HepG2 (cell line): Measurements from ENCODE around the gene UBAP2. TPM values are rescaled to one million over a fixed set of nuclear protein-coding genes. Genes with fewer than 3 reads are reported as not detected.

ENCODE experiments used
- BCL3 ChIP-seq: sonication (generic); formaldehyde crosslinking; IDR thresholded peaks from 2 replicates; pipeline ENCODE4 v1.5.1; 2020; ENCODE audit warnings: mild to moderate bottlenecking, missing genetic modification reagents, moderate library complexity
- HDAC6 ChIP-seq: fragments of 200-600 bp; sonication (generic); IDR thresholded peaks from 2 replicates; pipeline ENCODE4 v1.7.0; 2017; ENCODE audit warnings: mild to moderate bottlenecking, antibody characterized with exemption, low read length, low read depth
- HNF1B ChIP-seq: sonication (generic); formaldehyde crosslinking; IDR thresholded peaks from 2 replicates; pipeline ENCODE4 v1.5.1; 2020; ENCODE audit warnings: mild to moderate bottlenecking, moderate library complexity, missing genetic modification reagents
- KLF6 ChIP-seq: IDR thresholded peaks from 2 replicates; pipeline ENCODE4 v1.8.0; 2016; ENCODE audit warnings: missing biosample characterization, missing genetic modification reagents
- MAFF ChIP-seq: IDR thresholded peaks from 2 replicates; pipeline ENCODE4 v1.6.1; 2011; ENCODE audit warnings: low read depth, low read length, improper control_type of control experiment
- MAFG ChIP-seq: sonication (generic); formaldehyde crosslinking; IDR thresholded peaks from 2 replicates; pipeline ENCODE4 v1.5.1; 2020; ENCODE audit warnings: mild to moderate bottlenecking, missing genetic modification reagents
- MXD1 ChIP-seq: sonication (generic); formaldehyde crosslinking; IDR thresholded peaks from 2 replicates; pipeline ENCODE4 v1.4.0; 2020; ENCODE audit warnings: mild to moderate bottlenecking, missing genetic modification reagents
- PHF21A ChIP-seq: sonication (generic); formaldehyde crosslinking; IDR thresholded peaks from 2 replicates; pipeline ENCODE4 v1.5.0; 2020; ENCODE audit warnings: mild to moderate bottlenecking, missing genetic modification reagents
- SRF ChIP-seq: IDR thresholded peaks from 2 replicates; pipeline ENCODE4 v1.6.1; 2011; ENCODE audit warnings: mild to moderate bottlenecking, low read depth, low read length, moderate library complexity
- TP53 ChIP-seq: sonication (generic); formaldehyde crosslinking; conservative IDR thresholded peaks from 2 replicates; pipeline ENCODE4 v1.4.0; 2020; ENCODE audit warnings: missing genetic modification reagents
- TRIM22 ChIP-seq: fragments of 450-650 bp; IDR thresholded peaks from 2 replicates; pipeline ENCODE4 v1.6.1; 2017
- ZFP41 ChIP-seq: sonication (generic); formaldehyde crosslinking; IDR thresholded peaks from 2 replicates; pipeline ENCODE4 v1.4.0; 2020; ENCODE audit warnings: mild to moderate bottlenecking, missing genetic modification reagents, borderline replicate concordance
- ZNF10 ChIP-seq: sonication (generic); formaldehyde crosslinking; IDR thresholded peaks from 2 replicates; pipeline ENCODE4 v1.4.0; 2020; ENCODE audit warnings: mild to moderate bottlenecking, low read depth, missing genetic modification reagents, borderline replicate concordance
- ZNF333 ChIP-seq: sonication (generic); formaldehyde crosslinking; IDR thresholded peaks from 2 replicates; pipeline ENCODE4 v1.4.0; 2020; ENCODE audit warnings: mild to moderate bottlenecking, missing genetic modification reagents, borderline replicate concordance
- ZNF547 ChIP-seq: sonication (generic); formaldehyde crosslinking; IDR thresholded peaks from 2 replicates; pipeline ENCODE4 v1.5.1; 2020; ENCODE audit warnings: mild to moderate bottlenecking, missing genetic modification reagents
- ZNF746 ChIP-seq: sonication (generic); formaldehyde crosslinking; IDR thresholded peaks from 2 replicates; pipeline ENCODE4 v1.8.0; 2022; ENCODE audit warnings: mild to moderate bottlenecking, missing genetic modification reagents
- ZNF879 ChIP-seq: sonication (generic); formaldehyde crosslinking; IDR thresholded peaks from 2 replicates; pipeline ENCODE4 v1.8.1; 2023; ENCODE audit warnings: missing genetic modification reagents
- ZSCAN21 ChIP-seq: sonication (generic); formaldehyde crosslinking; IDR thresholded peaks from 2 replicates; pipeline ENCODE4 v1.8.0; 2022; ENCODE audit warnings: mild to moderate bottlenecking, missing genetic modification reagents, moderate library complexity, borderline replicate concordance
- ZSCAN31 ChIP-seq: sonication (generic); formaldehyde crosslinking; IDR thresholded peaks from 2 replicates; pipeline ENCODE4 v1.5.0; 2020; ENCODE audit warnings: low read depth, mild to moderate bottlenecking, missing genetic modification reagents
- polyA plus RNA-seq, 8 experiments: library from polyadenylated mRNA; depleted of rRNA in 3 of 8; stranded (reverse) in 7 of 8; unstranded in 1 of 8; fragments of >200 nt; fragmentation: Illumina TruSeq in 4 of 8; extraction: Trizol in 4 of 8; gene quantifications; 2 replicates each; pipeline versions ENCODE4 v1.2.1 to v1.2.3, GENCODE V29; 2011 to 2016; ENCODE audit warnings: low read depth in 4 of 8, missing spikeins in 1 of 8, mixed read lengths in 1 of 8; ENCODE audit not compliant: insufficient read depth in 1 of 8
- total RNA-seq, 5 experiments: library from RNA; depleted of rRNA; stranded (reverse); fragments of >200 nt; fragmentation: Illumina TruSeq; extraction: Trizol; gene quantifications; 2 replicates each; pipeline ENCODE4 v1.2.3, GENCODE V29; 2016; ENCODE audit warnings: low read depth in 1 of 5
- TF ChIP-seq, protein P1 (sequence below): sonication (generic); formaldehyde crosslinking; IDR thresholded peaks from 2 replicates; pipeline ENCODE4 v1.8.1; 2023; ENCODE audit warnings: mild to moderate bottlenecking, missing genetic modification reagents
- TF ChIP-seq, protein P2 (sequence below): sonication (generic); formaldehyde crosslinking; IDR thresholded peaks from 2 replicates; pipeline ENCODE4 v1.8.1; 2022; ENCODE audit warnings: low read depth, mild to moderate bottlenecking, missing genetic modification reagents

UBAP2 gene
- total and polyA plus RNA-seq, 2 of the 13 experiments (the other 11 are each of a cell fraction or from before 2014, with no cell fraction given) = 19.0 to 22.0 TPM

- TF ChIP-seq, protein P1, sequence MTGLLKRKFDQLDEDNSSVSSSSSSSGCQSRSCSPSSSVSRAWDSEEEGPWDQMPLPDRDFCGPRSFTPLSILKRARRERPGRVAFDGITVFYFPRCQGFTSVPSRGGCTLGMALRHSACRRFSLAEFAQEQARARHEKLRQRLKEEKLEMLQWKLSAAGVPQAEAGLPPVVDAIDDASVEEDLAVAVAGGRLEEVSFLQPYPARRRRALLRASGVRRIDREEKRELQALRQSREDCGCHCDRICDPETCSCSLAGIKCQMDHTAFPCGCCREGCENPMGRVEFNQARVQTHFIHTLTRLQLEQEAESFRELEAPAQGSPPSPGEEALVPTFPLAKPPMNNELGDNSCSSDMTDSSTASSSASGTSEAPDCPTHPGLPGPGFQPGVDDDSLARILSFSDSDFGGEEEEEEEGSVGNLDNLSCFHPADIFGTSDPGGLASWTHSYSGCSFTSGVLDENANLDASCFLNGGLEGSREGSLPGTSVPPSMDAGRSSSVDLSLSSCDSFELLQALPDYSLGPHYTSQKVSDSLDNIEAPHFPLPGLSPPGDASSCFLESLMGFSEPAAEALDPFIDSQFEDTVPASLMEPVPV (CRISPR knock-in tag) = no peak
- TF ChIP-seq SRF (no peak), BCL3 (no peak), ZSCAN31 (CRISPR knock-in tag) (peak; percentile 65; the same call in 1 of the 2 replicates), HNF1B (CRISPR knock-in tag) (peak; percentile 87), MXD1 (CRISPR knock-in tag) (no peak), PHF21A (CRISPR knock-in tag) (peak; percentile 65; the same call in 1 of the 2 replicates), TP53 (no peak), ZSCAN21 (no peak), MAFF (no peak), ZNF879 (no peak), ZNF333 (CRISPR knock-in tag) (no peak), ZFP41 (no peak), MAFG (no peak), HDAC6 (no peak), ZNF10 (CRISPR knock-in tag) (no peak), KLF6 (CRISPR knock-in tag) (no peak), TRIM22 (no peak), ZNF547 (CRISPR knock-in tag) (no peak), ZNF746 (CRISPR knock-in tag) (no peak)
- TF ChIP-seq, protein P2, sequence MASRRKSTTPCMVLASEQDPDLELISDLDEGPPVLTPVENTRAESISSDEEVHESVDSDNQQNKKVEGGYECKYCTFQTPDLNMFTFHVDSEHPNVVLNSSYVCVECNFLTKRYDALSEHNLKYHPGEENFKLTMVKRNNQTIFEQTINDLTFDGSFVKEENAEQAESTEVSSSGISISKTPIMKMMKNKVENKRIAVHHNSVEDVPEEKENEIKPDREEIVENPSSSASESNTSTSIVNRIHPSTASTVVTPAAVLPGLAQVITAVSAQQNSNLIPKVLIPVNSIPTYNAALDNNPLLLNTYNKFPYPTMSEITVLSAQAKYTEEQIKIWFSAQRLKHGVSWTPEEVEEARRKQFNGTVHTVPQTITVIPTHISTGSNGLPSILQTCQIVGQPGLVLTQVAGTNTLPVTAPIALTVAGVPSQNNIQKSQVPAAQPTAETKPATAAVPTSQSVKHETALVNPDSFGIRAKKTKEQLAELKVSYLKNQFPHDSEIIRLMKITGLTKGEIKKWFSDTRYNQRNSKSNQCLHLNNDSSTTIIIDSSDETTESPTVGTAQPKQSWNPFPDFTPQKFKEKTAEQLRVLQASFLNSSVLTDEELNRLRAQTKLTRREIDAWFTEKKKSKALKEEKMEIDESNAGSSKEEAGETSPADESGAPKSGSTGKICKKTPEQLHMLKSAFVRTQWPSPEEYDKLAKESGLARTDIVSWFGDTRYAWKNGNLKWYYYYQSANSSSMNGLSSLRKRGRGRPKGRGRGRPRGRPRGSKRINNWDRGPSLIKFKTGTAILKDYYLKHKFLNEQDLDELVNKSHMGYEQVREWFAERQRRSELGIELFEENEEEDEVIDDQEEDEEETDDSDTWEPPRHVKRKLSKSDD = no peak
Observed at GRCh38 chr9:34072868-34073590, 24.3 kb upstream of the UBAP2 start (continued).
